NCI-H748 (cell line): ENCODE data around the gene VSIR.

Source experiments
- DNase-seq: peaks from one replicate; lab custom pipeline; 2025; ENCODE audit not compliant: unreplicated experiment; lab: John Stamatoyannopoulos, UW

VSIR gene

DNA sequence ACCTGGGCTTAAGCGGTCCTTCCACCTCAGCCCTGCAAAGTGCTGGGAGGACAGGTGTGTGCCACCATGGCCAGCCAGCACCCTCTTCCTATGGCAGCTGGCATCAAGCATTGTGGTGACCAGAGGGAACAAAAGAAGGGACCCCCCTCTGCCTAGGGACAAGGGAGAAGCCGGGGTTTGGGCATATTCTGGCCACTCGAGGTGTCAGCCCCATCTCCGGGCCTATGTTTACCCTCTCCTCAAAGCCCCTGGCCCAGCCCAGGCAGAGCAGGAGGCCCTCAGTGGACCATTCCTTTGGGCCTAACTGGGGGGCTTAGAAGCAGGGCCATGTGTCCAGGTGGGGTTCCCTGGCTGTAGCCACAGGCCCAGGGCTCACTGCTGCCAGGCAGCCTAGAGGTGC, 23.9 kb downstream of the VSIR start:
- DNase-seq, result no peak

DNA sequence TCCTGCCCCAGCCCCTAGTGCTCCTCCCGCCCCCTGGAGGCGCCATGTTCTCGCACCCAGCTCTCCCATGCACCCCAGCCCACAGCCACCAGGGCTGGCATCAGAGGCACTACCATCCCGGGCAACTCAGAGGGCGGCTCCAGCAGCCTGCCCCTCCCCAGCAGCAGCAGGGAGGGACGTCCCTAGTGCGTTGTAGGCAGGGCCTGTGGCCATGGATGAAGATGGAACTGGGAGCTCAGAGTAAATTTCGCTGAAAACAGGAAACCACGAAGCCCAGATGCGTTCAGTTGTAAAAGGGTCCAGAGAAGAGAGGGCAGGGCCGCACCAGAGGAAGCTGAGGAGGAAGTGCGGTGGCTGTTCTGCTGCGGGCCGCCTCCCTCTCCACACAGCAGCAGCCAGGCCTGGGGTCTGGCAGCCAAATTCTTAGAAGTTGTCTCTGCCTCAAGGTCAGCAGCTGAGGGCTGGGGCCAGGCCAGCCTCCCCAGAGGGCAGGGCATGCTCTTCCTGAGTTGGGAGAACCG, 24.6 kb downstream of the VSIR start:
- DNase-seq, result no peak

DNA sequence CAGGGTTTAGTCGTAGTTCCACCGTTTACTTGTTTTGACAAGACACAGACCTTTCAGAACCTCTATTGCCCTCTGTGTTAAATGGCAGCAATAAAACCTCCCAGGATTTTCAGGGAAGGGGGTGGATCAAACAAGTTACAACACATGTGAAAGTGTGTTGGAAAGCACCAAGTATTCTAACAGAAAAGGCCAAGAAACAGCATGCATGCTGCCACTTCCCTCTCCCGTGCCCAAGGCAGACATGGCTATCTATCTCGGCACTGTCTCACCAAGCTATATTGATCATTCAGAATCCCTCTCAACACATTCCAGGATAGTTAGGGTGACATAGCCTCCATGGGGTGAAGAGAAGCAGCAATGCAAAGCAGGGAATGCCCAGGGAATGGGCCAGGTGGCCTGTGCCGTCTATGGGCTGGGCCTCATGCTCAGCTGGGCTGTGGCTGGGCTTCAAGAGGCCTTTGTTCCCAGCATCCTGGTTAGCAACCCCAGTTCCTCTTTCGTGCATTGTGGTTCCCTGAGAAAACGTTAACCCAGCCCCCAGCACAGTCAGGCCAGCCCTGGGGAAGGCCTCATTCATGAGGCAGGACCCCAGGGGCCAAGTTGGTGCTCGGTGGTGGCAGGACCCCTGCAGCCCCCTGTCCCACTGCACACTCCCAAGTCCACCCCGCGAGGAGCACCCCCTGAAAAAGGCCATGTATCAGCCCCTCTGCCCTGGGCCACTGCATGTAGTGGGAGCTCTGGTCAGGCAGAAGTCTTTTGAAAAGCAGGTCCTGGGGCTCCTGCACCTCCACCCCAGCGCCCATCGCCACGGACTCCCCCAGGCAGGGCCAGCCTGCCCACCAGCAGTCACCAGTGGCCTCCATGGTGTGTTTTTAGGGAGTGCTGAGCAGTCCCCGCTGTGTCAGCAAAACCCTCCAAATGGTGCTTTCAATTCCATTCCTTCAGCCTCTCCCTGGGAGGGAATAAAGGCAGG, 25.5 kb downstream of the VSIR start:
- no peak for DNase-seq

DNA sequence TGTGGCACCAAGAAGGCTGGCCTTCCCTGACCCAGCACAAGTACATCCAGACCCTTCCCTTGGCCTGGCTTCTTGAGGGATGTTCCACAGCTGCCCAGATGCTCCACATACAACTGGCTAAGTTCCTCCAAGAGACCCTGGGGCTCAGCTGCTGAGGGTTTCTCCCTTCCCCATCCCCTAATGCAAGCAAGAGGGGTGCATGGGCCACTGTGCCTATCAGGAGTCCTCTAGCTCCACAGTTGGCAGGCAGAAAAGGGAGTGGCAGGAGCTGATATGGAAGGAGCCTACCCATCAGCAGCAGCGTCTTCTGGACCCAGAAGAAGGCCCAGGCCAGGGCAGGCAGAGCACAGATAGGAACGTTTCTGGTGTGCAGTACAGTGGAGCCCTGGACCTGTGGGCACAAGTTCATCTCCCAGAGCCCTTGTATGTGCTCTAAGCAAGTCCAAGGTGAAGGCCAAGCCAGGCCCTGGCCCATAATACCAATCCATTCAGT, 26.2 kb downstream of the VSIR start:
- no peak for DNase-seq

DNA sequence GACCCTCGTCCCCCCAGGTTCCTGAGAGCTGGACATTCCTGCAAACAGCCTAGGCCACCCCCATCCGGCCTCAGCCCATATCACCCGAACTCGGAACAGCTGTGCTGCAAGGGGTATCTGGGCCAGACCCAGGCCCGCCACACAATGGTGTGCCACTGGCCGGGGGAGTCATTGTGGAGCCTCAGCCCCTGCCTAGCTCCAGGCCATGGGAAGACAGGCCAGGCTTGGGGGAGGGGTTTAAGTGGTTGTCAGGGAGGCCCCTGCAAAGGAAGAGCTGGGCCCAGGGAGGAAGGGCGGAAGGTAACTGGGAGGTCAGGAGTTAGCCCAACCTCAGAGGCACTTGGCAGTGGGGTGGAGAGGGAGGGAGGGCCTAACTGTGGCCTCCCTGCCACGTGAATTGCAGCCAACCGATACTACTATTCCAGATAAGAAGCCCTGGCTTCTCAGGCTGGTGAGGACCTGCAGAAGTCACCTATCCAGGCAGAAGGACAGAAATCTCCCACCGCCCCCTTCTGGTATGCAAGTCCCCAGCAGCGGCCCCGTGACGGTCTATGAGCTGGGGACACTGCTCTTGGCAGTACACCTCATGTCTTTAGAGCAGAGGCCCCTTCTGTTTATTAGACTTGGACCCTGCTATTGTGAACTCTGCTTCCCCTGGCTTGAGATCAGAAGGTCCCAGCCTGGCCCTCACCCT, 26.8 kb downstream of the VSIR start:
- DNase-seq, result no peak

DNA sequence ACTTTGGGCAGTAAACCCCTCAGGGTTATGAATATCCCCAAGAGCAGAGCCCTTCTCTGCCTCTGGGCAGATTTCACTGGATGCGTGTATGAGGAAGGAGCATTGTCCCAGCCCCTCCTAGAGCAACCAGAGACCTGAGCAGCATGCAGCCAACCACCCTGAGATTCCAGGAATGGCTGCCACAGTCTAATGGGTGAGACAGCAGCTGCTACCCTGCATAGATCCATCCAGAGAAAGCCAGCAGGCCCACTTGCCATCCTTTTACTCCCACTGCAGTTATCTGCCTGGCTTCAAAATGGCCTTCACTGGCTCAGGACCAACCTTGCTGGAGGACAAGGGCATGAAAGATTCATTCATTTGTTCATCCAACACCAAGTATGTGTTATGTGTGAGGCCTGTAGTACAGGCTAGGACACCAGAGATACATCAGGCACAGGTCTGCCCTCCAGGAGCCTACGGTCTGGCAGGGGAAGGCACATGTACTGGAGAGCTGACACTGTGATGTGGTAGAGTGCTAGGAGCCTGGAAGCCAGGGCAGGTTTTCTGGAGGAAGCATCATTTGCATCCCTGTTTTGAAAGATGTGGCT, 27.6 kb downstream of the VSIR start:
- no peak for DNase-seq

DNA sequence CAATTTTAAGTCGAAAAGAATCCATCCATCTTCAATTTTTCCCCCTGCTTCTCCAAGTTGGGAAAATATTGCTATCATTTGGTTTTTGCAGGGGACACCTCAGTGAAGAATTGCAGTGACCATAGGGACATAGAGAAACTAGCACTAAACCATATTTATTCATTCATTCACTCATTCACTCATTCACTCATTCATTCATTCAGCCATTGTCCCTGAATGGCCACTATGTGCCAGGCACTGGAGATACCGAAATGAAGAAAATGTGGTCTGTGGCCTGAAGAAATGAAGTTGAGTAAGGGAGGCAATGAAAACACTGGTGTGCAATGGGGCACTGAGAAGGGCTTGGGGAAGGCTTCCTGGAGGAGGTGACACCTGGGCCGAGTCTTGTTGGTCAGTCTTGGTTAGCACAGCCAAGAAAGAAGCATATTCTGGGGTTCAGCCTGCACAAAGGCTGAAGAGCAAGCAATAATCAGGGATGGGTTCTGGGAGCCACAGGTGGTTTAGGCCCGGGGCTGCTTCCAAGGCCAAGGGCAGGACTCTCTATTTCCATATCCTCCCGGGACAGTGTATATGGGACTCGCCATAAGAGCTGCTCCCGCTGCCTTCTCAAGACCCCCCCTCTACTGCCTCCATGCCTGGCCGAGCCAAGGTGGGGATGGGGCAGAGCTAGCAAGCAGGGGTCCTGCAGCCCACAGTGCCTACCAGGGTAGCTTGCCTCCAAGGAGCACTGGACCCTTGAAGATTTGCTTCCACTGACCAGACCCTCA, 28.2 kb downstream of the VSIR start:
- no peak for DNase-seq

DNA sequence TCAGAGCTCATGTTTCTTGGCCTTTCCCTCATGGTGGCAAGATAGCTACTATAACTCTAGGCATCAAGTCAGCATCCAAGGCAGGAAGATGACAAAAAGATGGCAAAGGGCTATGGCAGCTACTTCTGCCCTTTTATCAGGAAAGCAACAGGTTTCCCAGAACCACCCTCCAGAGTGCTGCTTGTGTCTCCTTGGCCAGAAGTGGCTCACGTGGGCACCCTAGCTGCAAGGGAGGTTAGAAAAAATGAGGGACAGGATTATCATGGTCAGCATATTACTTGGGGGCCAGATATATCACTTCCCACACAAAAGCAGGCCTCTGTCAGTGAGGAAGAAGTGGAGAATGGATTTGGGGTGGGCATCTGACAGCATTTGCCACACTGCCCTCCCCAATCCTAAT, 29.5 kb downstream of the VSIR start:
- DNase-seq, result no peak

DNA sequence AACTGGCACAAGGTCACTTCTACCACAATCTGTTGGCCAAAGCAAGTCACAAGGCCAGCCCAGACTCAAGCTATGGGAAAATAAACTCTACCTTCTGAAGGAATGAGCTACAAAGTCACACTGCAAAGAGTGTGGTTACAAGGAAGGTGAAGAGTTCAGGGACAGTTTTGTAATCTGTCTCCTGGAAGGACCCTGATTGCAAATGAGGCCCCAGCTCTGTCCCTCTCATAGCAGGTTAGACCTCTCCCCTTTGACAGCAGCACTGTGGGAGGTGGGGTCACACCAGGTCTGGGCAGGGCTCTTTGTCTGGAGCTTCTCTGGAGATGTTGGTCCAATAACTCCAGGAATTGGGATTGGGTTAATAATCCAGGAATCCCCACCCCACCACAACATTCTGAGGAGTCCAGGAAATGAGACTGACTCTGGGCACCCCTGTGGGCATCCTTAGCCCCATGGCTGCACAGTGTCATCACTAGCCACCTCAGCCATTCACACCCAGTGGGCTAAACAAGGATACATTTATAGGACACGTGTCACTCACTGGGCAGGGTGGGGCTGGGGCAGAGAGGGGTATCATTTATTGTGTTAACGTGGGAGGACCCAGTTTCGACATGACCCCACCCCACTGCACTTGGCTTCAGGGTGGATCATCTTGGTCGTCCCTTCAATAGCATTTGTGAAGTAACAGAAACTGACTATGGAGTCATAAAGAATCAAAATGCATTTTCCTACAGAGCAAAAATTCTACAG, 30.1 kb downstream of the VSIR start:
- DNase-seq, result no peak

DNA sequence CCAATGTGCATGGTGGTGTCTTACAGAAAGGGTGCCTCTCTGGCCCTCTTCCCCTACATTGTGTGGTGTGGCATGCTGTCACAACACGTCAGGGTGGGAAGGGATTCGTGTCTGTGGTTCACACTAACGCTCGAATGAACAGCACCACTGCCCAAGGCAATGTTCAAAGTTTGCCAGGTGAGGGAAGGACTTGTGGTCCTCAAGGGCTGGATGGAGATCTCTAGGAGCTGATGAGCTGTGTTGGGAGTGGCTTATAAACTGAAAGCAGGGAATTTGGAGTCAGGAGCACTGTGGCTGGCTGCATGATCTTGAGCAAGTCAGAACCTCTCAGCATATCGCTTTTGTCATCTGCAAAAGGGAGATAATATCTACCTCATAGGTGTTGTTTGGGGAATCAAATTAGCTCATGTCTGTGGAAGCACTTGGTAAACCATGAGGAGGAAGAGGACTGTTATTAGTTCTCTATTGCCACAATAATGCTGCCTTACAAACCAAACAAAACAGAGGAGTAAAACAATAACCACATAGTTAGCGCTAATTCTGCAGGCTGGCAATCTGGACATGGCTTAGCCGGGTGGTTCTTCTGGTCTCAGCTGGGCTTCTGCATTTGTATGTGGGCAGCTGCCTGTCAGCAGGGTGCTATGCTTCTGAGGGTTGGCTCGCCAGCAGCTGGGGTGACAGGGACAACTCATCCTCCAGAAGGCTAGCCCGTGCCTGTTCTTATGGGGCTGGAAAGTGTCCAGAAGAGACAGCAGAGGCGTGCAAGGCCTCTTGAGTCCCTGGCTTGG, 30.8 kb downstream of the VSIR start:
- DNase-seq, result peak; percentile 52

DNA sequence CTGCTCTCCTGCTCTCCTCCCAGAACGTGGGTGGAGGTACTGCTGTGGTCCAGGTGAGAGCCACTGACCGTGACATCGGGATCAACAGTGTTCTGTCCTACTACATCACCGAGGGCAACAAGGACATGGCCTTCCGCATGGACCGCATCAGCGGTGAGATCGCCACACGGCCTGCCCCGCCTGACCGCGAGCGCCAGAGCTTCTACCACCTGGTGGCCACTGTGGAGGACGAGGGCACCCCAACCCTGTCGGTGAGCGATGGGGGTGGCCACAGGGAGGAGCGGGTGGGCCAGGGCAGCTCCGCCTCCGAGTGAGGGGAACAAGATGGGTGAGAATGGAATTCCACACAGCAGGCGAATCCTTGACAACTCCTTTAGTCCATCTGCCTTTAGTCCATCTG, 31.6 kb downstream of the VSIR start:
- no peak for DNase-seq

DNA sequence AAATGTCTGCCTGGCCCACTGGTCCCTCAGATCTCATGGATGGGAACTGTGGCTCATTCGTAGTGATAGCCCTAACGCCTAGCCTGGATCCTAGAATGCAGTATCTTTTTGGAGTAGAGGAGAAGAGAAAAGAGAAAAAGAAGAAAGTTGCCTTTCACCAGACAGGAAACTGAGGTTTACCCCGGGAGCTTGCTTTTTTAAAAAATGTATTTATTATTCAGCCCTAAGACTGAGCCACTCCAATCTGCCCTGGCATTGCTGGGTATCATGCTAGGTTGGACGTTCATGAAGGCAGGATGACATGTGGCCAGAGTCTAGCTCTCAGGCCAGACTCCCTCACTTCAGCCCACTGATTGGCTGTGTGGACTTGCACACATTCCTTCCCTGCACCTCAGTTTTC, 32.3 kb downstream of the VSIR start:
- no peak for DNase-seq

DNA sequence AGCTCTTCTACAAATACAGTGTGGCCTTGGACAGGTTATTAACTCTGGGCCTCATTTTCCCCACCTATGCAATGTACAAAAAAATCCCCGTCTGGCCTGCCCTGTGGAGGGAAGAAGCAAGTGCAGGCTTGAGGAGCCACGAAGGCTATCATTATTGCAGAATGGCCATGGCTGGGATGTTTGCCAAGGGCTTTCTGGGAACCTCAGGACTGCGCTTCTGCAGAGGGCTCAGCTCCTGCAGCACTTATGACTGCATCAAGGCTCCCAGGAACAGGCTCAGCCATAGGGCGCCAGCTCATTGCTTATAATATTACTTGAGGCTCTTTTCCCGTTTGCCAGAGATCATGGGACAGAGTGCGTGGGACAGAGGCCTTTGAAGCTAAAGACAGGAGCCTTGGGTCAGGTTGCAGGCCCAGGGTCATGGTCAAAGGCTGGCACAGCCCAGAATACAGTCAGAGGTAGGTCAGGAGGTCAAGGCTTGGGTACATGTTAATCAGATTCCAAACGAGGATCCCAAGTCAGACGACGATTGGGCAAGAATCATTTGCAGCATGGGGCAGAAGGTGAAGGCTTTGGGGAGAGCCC, 33.2 kb downstream of the VSIR start:
- DNase-seq, result no peak

DNA sequence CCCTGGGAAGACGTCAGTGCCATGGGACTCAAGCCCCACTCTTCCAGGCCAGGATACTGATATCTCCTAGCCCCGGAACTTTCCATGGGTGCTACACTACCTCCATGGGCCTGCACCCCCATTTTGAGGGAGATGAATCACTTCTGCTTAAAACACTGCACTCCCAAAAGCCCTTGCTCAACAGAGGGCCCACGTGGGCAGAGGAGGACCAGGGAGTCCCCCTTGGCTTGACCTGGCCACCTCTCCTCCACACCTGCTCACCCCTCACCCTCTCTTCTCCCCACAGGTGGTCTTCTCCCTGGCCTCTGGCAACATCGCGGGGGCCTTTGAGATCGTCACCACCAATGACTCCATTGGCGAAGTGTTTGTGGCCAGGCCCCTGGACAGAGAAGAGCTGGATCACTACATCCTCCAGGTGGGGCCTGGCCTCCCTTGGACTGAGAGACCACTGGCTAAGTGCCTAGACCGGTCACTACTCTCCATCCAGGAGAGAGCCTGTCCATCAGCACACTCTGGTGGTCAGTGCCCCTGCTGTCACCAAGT, 33.9 kb downstream of the VSIR start:
- no peak for DNase-seq

DNA sequence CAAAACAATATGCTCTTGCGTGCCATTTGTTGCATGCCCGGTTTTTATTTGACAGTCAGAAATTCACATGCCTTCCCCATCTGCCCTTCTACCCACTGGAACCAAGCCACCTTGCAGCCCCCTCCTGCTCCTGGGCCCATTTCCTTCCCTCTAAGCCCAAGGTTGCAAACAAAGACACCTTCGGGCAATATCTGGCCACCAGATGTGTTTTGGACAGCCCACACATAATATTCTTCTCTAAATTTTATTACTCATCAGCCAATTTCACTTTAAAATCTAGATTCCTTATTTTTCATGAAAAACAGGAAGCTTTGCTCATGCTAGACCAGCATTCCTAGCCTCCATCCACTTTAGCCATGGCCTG, 35.5 kb downstream of the VSIR start:
- DNase-seq, result no peak

DNA sequence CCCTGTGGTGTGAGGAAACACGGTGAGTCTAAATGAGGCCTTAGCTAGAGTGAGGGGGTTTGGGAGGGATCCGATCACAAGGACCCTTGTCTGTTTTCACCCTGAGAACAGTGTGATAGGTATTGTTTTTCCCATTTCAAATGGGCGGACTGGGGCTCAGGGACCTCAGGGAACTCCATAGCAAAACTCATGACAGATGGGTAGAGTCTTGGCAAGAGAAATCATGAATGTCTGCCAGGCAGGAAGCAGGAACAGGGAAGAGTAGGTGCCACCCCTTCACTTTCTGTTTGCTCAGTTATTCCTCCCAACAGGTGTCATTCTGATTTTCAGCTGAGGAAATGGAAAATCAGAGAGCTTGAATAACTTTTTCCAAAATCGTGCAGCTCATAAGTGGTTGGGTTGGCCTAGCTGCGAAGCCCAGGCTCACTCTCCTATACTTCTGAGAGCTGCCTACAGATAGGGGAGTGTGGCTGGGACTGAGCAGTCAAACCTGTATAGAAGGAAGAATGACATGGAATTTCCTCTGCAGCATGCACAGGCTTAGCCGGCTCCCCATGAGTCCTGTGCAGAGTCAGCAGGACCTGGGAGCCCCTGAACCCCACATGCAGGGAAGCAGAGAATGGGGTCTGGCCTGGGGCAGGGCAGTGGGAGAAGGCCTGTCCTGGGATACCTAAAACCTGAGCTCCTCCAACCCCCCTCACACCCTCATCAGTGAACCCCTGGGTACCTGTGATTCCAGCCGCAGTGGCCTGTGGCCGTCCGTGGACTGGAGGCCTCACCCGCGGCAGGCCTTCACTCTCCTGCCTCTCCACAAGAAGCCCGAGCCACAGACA, 36.1 kb downstream of the VSIR start:
- no peak for DNase-seq

DNA sequence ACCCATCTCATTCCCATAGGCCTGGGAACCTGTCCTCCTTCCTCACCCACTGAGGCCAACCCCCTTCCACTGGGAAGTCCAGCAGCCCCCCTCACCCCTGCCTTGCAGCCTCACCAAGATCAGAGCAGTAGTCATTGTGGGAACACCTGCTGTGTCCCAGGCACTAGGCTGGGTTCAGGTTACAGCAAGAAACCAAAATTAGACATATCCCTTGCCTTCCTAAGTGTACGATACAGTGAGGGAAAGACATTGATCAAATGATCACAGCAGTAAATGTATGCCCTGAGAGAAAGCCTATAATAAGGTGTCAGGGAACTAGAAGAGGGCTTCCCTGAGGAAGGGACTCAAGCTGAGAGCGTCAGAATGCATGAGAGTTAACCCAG, 36.8 kb downstream of the VSIR start:
- no peak for DNase-seq
